Measurements from ENCODE around the gene ATP1A3. TPM values are rescaled to one million over a fixed set of nuclear protein-coding genes. Genes with fewer than 3 reads are reported as not detected.

ATP1A3 gene
- total RNA-seq, 1 experiment from 2014 or later, result not detected

DNA sequence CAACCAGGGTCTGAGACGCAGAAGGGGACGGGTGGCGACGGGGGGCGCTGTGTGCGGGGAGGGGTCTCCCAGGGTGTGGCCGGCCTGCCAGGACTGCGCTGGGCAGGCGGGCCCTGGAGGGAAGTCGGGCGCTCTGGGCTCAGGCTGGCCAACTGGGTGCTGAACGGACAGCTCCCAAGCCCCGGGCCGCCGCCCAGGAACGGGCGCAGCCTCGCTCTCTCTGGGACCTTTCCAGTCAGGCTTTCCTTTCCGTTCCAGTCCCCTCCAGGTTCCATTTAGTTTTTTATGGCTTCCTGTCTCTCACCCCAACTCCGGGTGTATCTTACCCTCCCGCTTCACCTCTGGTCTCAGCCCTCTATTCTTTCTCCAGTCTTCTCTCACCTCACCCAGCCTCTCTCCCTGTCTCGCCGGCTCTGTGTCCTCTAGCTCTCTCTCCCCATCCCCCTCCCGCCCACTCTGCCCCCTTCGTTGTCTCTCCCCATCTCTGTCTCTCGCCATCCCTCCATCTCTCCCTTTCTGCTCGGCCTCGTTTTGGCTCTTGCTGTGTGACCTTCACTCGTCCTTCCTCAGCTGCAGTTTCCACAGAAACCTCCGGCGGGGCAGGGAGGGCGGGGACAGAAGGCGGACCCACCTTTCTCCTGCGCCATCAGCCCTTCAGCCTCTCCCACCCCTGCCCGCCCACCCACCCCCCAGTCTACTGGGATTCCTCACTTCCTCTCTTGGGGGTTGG, 3.3 kb upstream of the ATP1A3 start:
- intact Hi-C loops (cut with micrococcal nuclease), result loop anchor here (5.0 kb wide), 1 partner anchor 35 kb away; no protein-coding TSS in a partner anchor
- peaks cover 6% of the 10 kb centered on the region for H3K4me1 Mint-ChIP-seq (ENCODE audit: insufficient read depth, unreplicated experiment)
- DNase-seq (ENCODE audit: unreplicated experiment), result peak; percentile 46
- H3K9me3 Mint-ChIP-seq (ENCODE audit: unreplicated experiment), result no peaks in the 10 kb centered on the region
- POLR2A ChIA-PET, result interaction anchor here (0.7 kb wide), 1 partner anchor 14 kb away, joined by 3 read pairs; no protein-coding TSS in a partner anchor
- TF ChIP-seq, protein P1, sequence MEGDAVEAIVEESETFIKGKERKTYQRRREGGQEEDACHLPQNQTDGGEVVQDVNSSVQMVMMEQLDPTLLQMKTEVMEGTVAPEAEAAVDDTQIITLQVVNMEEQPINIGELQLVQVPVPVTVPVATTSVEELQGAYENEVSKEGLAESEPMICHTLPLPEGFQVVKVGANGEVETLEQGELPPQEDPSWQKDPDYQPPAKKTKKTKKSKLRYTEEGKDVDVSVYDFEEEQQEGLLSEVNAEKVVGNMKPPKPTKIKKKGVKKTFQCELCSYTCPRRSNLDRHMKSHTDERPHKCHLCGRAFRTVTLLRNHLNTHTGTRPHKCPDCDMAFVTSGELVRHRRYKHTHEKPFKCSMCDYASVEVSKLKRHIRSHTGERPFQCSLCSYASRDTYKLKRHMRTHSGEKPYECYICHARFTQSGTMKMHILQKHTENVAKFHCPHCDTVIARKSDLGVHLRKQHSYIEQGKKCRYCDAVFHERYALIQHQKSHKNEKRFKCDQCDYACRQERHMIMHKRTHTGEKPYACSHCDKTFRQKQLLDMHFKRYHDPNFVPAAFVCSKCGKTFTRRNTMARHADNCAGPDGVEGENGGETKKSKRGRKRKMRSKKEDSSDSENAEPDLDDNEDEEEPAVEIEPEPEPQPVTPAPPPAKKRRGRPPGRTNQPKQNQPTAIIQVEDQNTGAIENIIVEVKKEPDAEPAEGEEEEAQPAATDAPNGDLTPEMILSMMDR (IDR thresholded peaks at IDR 0.05; ENCODE audit: unreplicated experiment), result no peak
- no peak overlapping the region for H3K4me3 Mint-ChIP-seq (ENCODE audit: unreplicated experiment)
- H3K36me3 Mint-ChIP-seq (ENCODE audit: insufficient read depth, unreplicated experiment), result no peaks in the 10 kb centered on the region
- CTCF ChIA-PET, result interaction anchor here (1.1 kb wide), 1 partner anchor 12 kb away, joined by 5 read pairs; no protein-coding TSS in a partner anchor
- H3K27me3 Mint-ChIP-seq (ENCODE audit: insufficient read depth, unreplicated experiment), result peaks cover 89% of the 10 kb centered on the region
- H3K27ac Mint-ChIP-seq (ENCODE audit: low read depth, unreplicated experiment), result no peak overlapping the region
- BruUV-seq (replicated peaks), result no TSS peak

DNA sequence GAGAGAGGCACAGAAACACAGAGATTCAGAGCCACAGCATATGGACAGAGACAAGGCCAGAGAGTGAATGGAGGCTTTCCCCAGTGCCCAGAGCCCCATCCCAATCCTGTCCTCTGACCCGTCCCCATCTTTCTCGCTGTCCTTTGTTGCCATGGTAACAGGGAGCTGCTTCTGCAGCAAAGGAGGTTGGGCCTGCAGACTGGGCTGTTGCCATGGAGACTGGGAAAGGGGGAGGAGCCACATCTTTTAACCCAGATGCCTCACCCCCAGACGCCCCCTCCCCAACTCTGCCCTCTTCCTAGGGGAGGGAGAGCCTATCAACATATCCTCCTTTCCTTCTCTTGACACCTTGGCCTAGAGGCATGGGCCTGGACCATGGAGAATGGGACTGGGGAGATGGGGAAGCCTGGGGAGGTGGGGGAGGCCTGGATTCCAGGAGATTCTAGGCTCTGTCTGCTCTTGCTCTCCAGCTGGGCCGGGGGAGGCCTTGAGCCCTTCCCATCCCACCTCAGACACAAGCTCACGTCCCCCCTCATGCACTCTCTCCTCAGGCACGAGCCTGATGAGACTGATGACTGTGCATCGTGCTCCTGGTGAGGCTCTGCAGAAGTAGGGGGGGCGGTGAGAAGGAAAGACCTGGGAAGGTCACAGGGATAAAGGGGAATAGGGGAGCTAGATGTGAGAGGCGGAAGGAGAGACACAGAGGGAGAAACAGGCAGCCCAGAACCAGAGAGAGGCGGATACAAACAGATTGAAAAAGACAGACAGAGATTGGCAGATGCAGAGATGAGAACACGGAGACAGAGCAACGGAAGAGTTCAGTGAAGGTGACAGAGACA, 2.1 kb upstream of the ATP1A3 start:
- Mint-ChIP-seq H3K4me3 (ENCODE audit: unreplicated experiment) (no peak overlapping the region), H3K9me3 (ENCODE audit: unreplicated experiment) (no peaks in the 10 kb centered on the region), H3K27me3 (ENCODE audit: insufficient read depth, unreplicated experiment) (peaks cover 82% of the 10 kb centered on the region), H3K36me3 (ENCODE audit: insufficient read depth, unreplicated experiment) (no peaks in the 10 kb centered on the region), H3K27ac (ENCODE audit: low read depth, unreplicated experiment) (no peak overlapping the region), H3K4me1 (ENCODE audit: insufficient read depth, unreplicated experiment) (peaks cover 6% of the 10 kb centered on the region)
- POLR2A ChIA-PET, result no interaction called here
- no TSS peak for BruUV-seq (replicated peaks)
- TF ChIP-seq, protein P1 (IDR thresholded peaks at IDR 0.05; ENCODE audit: unreplicated experiment), result no peak
- intact Hi-C loops (cut with micrococcal nuclease), result loop anchor here (5.0 kb wide), 1 partner anchor 36 kb away; no protein-coding TSS in a partner anchor
- DNase-seq (ENCODE audit: unreplicated experiment), result no peak
- CTCF ChIA-PET, result no interaction called here

DNA sequence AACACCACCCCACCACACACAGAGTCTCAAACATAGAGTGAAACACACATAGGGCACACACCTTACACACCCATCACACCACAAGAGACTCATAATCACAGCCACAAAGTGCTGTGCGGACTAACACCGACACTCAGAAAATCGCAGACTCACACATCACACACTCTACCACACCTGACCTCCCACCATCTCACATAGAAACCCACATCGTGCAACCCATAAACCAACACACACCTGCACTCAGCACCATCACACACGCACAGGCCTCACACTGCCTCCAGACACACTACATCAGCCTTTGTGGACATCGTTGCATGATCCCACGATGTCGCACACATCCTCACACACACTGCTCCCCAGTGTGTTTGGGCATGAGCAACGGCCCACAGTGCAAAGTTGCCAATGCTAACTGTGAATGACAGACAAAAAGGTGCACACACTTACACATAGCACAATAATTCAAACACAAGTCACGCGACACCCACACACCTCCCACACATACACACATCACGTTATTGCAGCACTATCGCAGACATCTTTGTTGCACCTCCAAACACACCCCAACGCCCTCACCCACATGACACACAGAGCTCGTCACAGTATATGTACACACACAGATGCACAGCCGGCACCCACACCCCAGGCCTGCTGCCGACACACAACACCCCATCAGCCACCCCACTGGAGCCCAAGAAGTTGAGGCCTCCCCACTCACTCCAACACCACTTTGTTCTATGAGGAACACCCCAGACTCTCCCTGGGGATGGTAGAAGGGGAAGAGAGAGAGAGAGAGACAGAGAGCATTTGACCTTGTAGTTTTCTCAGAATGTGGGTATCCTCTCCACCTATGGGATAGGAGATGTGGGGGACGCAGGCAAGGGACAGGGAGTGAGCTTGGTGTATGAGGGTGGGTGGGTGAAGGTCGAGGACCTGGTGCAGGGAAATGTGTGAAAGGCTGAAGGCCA, 1.2 kb upstream of the ATP1A3 start:
- no TSS peak for BruUV-seq (replicated peaks)
- POLR2A ChIA-PET, result no interaction called here
- no peak for DNase-seq (ENCODE audit: unreplicated experiment)
- no peak overlapping the region for H3K27ac Mint-ChIP-seq (ENCODE audit: low read depth, unreplicated experiment)
- intact Hi-C loops (cut with micrococcal nuclease), result loop anchor here (5.0 kb wide), 1 partner anchor 37 kb away; no protein-coding TSS in a partner anchor
- H3K4me3 Mint-ChIP-seq (ENCODE audit: unreplicated experiment), result no peak overlapping the region
- TF ChIP-seq, protein P1 (IDR thresholded peaks at IDR 0.05; ENCODE audit: unreplicated experiment), result no peak
- H3K4me1 Mint-ChIP-seq (ENCODE audit: insufficient read depth, unreplicated experiment), result peaks cover 6% of the 10 kb centered on the region
- peaks cover 73% of the 10 kb centered on the region for H3K27me3 Mint-ChIP-seq (ENCODE audit: insufficient read depth, unreplicated experiment)
- no peaks in the 10 kb centered on the region for H3K9me3 Mint-ChIP-seq (ENCODE audit: unreplicated experiment)
- CTCF ChIA-PET, result no interaction called here
- H3K36me3 Mint-ChIP-seq (ENCODE audit: insufficient read depth, unreplicated experiment), result no peaks in the 10 kb centered on the region

Data from MCF 10A (cell line).